ENCODE measurements around the gene ABCG1. TPM values are rescaled to one million over a fixed set of nuclear protein-coding genes. Genes with fewer than 3 reads are reported as not detected.

The ABCG1 gene
- total RNA-seq, 1 donor from 2014 or later, result 6.3 TPM

Other genes with a start within 250 kb of the ABCG1 start
- gene ZBTB21, start 208.8 kb upstream of the ABCG1 start, total RNA-seq, result 7.8 TPM
- not detected for gene UMODL1, start 147.8 kb upstream of the ABCG1 start, total RNA-seq
- gene TFF3, start 96.3 kb downstream of the ABCG1 start, total RNA-seq, result 4.8 TPM
- not detected for gene TFF2, start 131.9 kb downstream of the ABCG1 start, total RNA-seq
- not detected for gene TFF1, start 147.4 kb downstream of the ABCG1 start, total RNA-seq
- not detected for gene TMPRSS3, start 176.9 kb downstream of the ABCG1 start, total RNA-seq
- not detected for gene UBASH3A, start 184.8 kb downstream of the ABCG1 start, total RNA-seq